RWPE2 (cell line): ENCODE data around the gene GPR65.

Source experiments
- ATAC-seq: fragments of 200-7000 bp; cut with Tn5 transposase; 3 replicates; pipeline ENCODE4 v1.9.1; 2021; ENCODE audit warnings: low read depth
- DNase-seq: peaks from one replicate; pipeline ENCODE4 v3.0.0-alpha.2; 2020; ENCODE audit warnings: low spot score
- H3K27ac ChIP-seq: fragments of 450-650 bp; 2 replicates; pipeline ENCODE4 v1.5.1; 2017; ENCODE audit warnings: mild to moderate bottlenecking; ENCODE audit not compliant: poor library complexity, severe bottlenecking
- H3K27me3 ChIP-seq: fragments of 250-450 bp; sonication (Bioruptor Pico); 2 replicates; pipeline ENCODE4 v1.5.1; 2021; ENCODE audit warnings: mild to moderate bottlenecking, moderate library complexity; ENCODE audit not compliant: insufficient read depth, poor library complexity, severe bottlenecking
- H3K36me3 ChIP-seq: fragments of 250-450 bp; sonication (Bioruptor Pico); 2 replicates; pipeline ENCODE4 v1.5.1; 2020; ENCODE audit warnings: low read depth, mild to moderate bottlenecking, moderate library complexity
- H3K4me1 ChIP-seq: fragments of 250-450 bp; sonication (Bioruptor Pico); 2 replicates; pipeline ENCODE4 v1.5.1; 2021; ENCODE audit warnings: mild to moderate bottlenecking, moderate library complexity; ENCODE audit not compliant: insufficient read depth, poor library complexity, severe bottlenecking
- H3K4me3 ChIP-seq: fragments of 250-450 bp; sonication (Bioruptor Pico); 2 replicates; pipeline ENCODE4 v1.5.1; 2021; ENCODE audit warnings: mild to moderate bottlenecking, moderate library complexity; ENCODE audit not compliant: severe bottlenecking
- H3K9me3 ChIP-seq: fragments of 250-450 bp; sonication (Bioruptor Pico); 2 replicates; pipeline ENCODE4 v1.5.1; 2021; ENCODE audit warnings: mild to moderate bottlenecking, moderate library complexity; ENCODE audit not compliant: severe bottlenecking
- CTCF ChIP-seq: fragments of 450-650 bp; IDR thresholded peaks from one replicate; pipeline ENCODE4 v1.5.1; 2017; ENCODE audit warnings: mild to moderate bottlenecking, moderate library complexity; ENCODE audit not compliant: poor library complexity, severe bottlenecking

GPR65 gene

GRCh38 chr14:87989221-87989955, 15.5 kb upstream of the GPR65 start:
- H3K4me3 ChIP-seq = no peak overlapping the region
- no peaks in the 10 kb centered on the region for H3K36me3 ChIP-seq
- no peaks in the 10 kb centered on the region for H3K27me3 ChIP-seq
- TF ChIP-seq CTCF = no peak
- peaks cover 6% of the 10 kb centered on the region for H3K4me1 ChIP-seq
- ATAC-seq (no peak), DNase-seq (no peak)
- H3K27ac ChIP-seq = no peak overlapping the region
- H3K9me3 ChIP-seq = no peaks in the 10 kb centered on the region

- no peaks in the 10 kb centered on the region for H3K27me3 ChIP-seq
- TF ChIP-seq CTCF = no peak
- DNase-seq (no peak), ATAC-seq (peak; percentile 17; the same call in 1 of the 3 replicates)
- no peak overlapping the region for H3K4me3 ChIP-seq
- H3K4me1 ChIP-seq = peaks cover 6% of the 10 kb centered on the region
- no peaks in the 10 kb centered on the region for H3K36me3 ChIP-seq
- no peaks in the 10 kb centered on the region for H3K9me3 ChIP-seq
- no peak overlapping the region for H3K27ac ChIP-seq
Measured at GRCh38 chr14:87989956-87990299, 15.0 kb upstream of the GPR65 start.

GRCh38 chr14:87990682-87991081, 14.3 kb upstream of the GPR65 start:
- no peak overlapping the region for H3K27ac ChIP-seq
- no peak for ATAC-seq

GRCh38 chr14:87992346-87992717, 12.6 kb upstream of the GPR65 start:
- H3K4me3 ChIP-seq = peak overlapping the region; percentile 38
- no peaks in the 10 kb centered on the region for H3K36me3 ChIP-seq
- ATAC-seq = no peak
- no peak for DNase-seq
- peaks cover 6% of the 10 kb centered on the region for H3K4me1 ChIP-seq
- no peak for TF ChIP-seq CTCF
- H3K27me3 ChIP-seq = no peaks in the 10 kb centered on the region
- H3K27ac ChIP-seq = no peak overlapping the region
- no peaks in the 10 kb centered on the region for H3K9me3 ChIP-seq

More at GRCh38 chr14:87990682-87991081, 14.3 kb upstream of the GPR65 start:
- TF ChIP-seq CTCF = no peak
- DNase-seq = no peak
- Histone ChIP-seq H3K36me3 (no peaks in the 10 kb centered on the region), H3K4me1 (peaks cover 6% of the 10 kb centered on the region), H3K4me3 (no peak overlapping the region), H3K27me3 (no peaks in the 10 kb centered on the region), H3K9me3 (no peaks in the 10 kb centered on the region)

GRCh38 chr14:87992718-87993628, 12.0 kb upstream of the GPR65 start, which contains the start of gene GALC:
GALC (minus strand) TSS chr14:87993182; CDS start chr14:87993164, 18 bp downstream.
- H3K27me3 ChIP-seq = no peaks in the 10 kb centered on the region
- no peaks in the 10 kb centered on the region for H3K9me3 ChIP-seq
- no peak within 1 kb of the TSS for H3K27ac ChIP-seq
- H3K4me1 ChIP-seq = peaks cover 6% of the 10 kb centered on the region
- TF ChIP-seq CTCF = no peak
- peak within 1 kb of the TSS; percentile 38 for H3K4me3 ChIP-seq
- peak; percentile 91 for ATAC-seq
- no peaks in the 10 kb centered on the region for H3K36me3 ChIP-seq
- peak; percentile 86 for DNase-seq
